SK-N-SH (cell line): ENCODE measurements around the gene SH3BP5L. TPM values are rescaled to one million over a fixed set of nuclear protein-coding genes. Genes with fewer than 3 reads are reported as not detected.

ENCODE experiments used
- CTCF ChIA-PET: fragments of 300-600, 350-600 bp; formaldehyde crosslinking; extraction: SDS; loops from one replicate; lab custom pipeline; 2021; lab: Yijun Ruan, JAX
- POLR2A ChIA-PET: fragments of 350-600 bp; sonication (Branson Sonifier 250); formaldehyde crosslinking; extraction: SDS; loops from one replicate; lab custom pipeline; 2020; ENCODE audit warnings: antibody characterized with exemption, inconsistent platforms; lab: Yijun Ruan, JAX
- DNase-seq: peaks from one replicate; pipeline ENCODE4 v3.0.0; 2012
- H2AFZ ChIP-seq: fragments of 200-600 bp; sonication (generic); 2 replicates; pipeline ENCODE4 v1.8.1; 2016; ENCODE audit warnings: antibody characterized with exemption, mild to moderate bottlenecking, low read depth
- H3F3A ChIP-seq: fragments of 200-600 bp; sonication (generic); replicated peaks from 2 replicates; pipeline ENCODE3; 2016; ENCODE audit warnings: antibody characterized with exemption, mild to moderate bottlenecking; ENCODE audit not compliant: insufficient read depth
- H3K27ac ChIP-seq, 2 experiments: fragments of 200-500 bp in 1 of 2; fragments of 200-600 bp in 1 of 2; sonication (Bioruptor generic) in 1 of 2; sonication (generic), shearing (Covaris generic) in 1 of 2; 2 replicates each; pipeline versions ENCODE4 v1.5.1 to v1.6.1; 2014 to 2016; ENCODE audit warnings: low read depth in 2 of 2, inconsistent platforms in 1 of 2, low read length in 1 of 2, mild to moderate bottlenecking in 1 of 2, mixed read lengths in 1 of 2
- H3K27me3 ChIP-seq: fragments of 200-600 bp; sonication (generic), shearing (Covaris generic); 2 replicates; pipeline ENCODE4 v1.6.1; 2016; ENCODE audit warnings: mixed run types; ENCODE audit not compliant: insufficient read depth
- H3K36me3 ChIP-seq, 2 experiments: fragments of 200-500 bp in 1 of 2; fragments of 200-600 bp in 1 of 2; sonication (Bioruptor generic) in 1 of 2; sonication (generic) in 1 of 2; replicated peaks in 1 of 2; 2 replicates each; pipeline versions ENCODE3 to v1.5.1; 2014 to 2016; ENCODE audit warnings: low read length in 1 of 2, mild to moderate bottlenecking in 1 of 2; ENCODE audit not compliant: insufficient read depth in 2 of 2, control insufficient read depth in 1 of 2
- H3K4me1 ChIP-seq, 2 experiments: fragments of 200-500 bp in 1 of 2; fragments of 200-600 bp in 1 of 2; sonication (Bioruptor generic) in 1 of 2; sonication (generic), shearing (Covaris generic) in 1 of 2; 2 replicates each; pipeline versions ENCODE4 v1.5.1 to v1.6.1; 2014 to 2016; ENCODE audit warnings: low read depth in 1 of 2, low read length in 1 of 2, mixed run types in 1 of 2; ENCODE audit not compliant: insufficient read depth in 2 of 2, control insufficient read depth in 1 of 2
- H3K4me2 ChIP-seq: fragments of 200-600 bp; sonication (generic), shearing (Covaris generic); 2 replicates; pipeline ENCODE4 v1.6.1; 2017; ENCODE audit warnings: mixed run types
- H3K4me3 ChIP-seq, 2 experiments: fragments of 200-500 bp in 1 of 2; fragments of 200-600 bp in 1 of 2; sonication (Bioruptor generic) in 1 of 2; sonication (generic), shearing (Covaris generic) in 1 of 2; 2 replicates each; pipeline versions ENCODE4 v1.5.1 to v1.8.1; 2014 to 2016; ENCODE audit warnings: low read depth in 2 of 2, inconsistent platforms in 1 of 2, low read length in 1 of 2, mild to moderate bottlenecking in 1 of 2, mixed read lengths in 1 of 2, moderate library complexity in 1 of 2
- H3K79me2 ChIP-seq: fragments of 200-600 bp; sonication (generic); 2 replicates; pipeline ENCODE4 v1.8.1; 2017; ENCODE audit warnings: mild to moderate bottlenecking; ENCODE audit not compliant: insufficient read depth
- H3K9ac ChIP-seq: fragments of 200-600 bp; sonication (generic); 2 replicates; pipeline ENCODE4 v1.6.1; 2017; ENCODE audit warnings: mixed run types
- H3K9me2 ChIP-seq: fragments of 200-600 bp; sonication (generic); 2 replicates; pipeline ENCODE4 v1.6.1; 2017; ENCODE audit warnings: mixed run types
- H3K9me3 ChIP-seq: fragments of 200-600 bp; sonication (generic); 2 replicates; pipeline ENCODE4 v1.6.1; 2017; ENCODE audit warnings: mixed run types, mild to moderate bottlenecking, moderate library complexity
- H4K20me1 ChIP-seq: fragments of 200-600 bp; sonication (generic); 2 replicates; pipeline ENCODE4 v1.6.1; 2017; ENCODE audit warnings: mild to moderate bottlenecking, mixed run types; ENCODE audit not compliant: insufficient read depth
- ELF1 ChIP-seq: IDR thresholded peaks from 2 replicates; pipeline ENCODE4 v1.4.0; 2012
- EP300 ChIP-seq, 2 experiments: IDR thresholded peaks; 2 replicates each; pipeline versions ENCODE4 v1.4.0 to v1.6.1; 2012; ENCODE audit warnings: borderline replicate concordance in 1 of 2, low read depth in 1 of 2, low read length in 1 of 2
- EZH2phosphoT487 ChIP-seq: fragments of 200-600 bp; sonication (generic); IDR thresholded peaks from 2 replicates; pipeline ENCODE4 v1.6.1; 2017; ENCODE audit warnings: low read depth, mixed run types, mild to moderate bottlenecking, antibody characterized with exemption, moderate library complexity, borderline replicate concordance
- FOSL2 ChIP-seq: IDR thresholded peaks from 2 replicates; pipeline ENCODE4 v1.4.0; 2012; ENCODE audit warnings: low read depth, mild to moderate bottlenecking, moderate library complexity, borderline replicate concordance
- FOXM1 ChIP-seq: IDR thresholded peaks from 2 replicates; pipeline ENCODE4 v1.4.0; 2012; ENCODE audit warnings: low read depth, mild to moderate bottlenecking
- GABPA ChIP-seq: IDR thresholded peaks from 2 replicates; pipeline ENCODE4 v1.4.0; 2012; ENCODE audit warnings: low read depth, mild to moderate bottlenecking
- IRF3 ChIP-seq: fragments of 150-350 bp; IDR thresholded peaks from 2 replicates; pipeline ENCODE4 v1.6.1; 2016; ENCODE audit warnings: mild to moderate bottlenecking, low read depth, low read length
- JUND ChIP-seq: IDR thresholded peaks from 2 replicates; pipeline ENCODE4 v1.4.0; 2012
- MEF2A ChIP-seq: IDR thresholded peaks from 2 replicates; pipeline ENCODE4 v1.4.0; 2012; ENCODE audit warnings: low read depth, borderline replicate concordance
- MXI1 ChIP-seq: IDR thresholded peaks from 2 replicates; pipeline ENCODE4 v1.6.1; 2012; ENCODE audit warnings: mild to moderate bottlenecking, low read depth, low read length, improper control_type of control experiment
- POLR2AphosphoS5 ChIP-seq: IDR thresholded peaks from 2 replicates; pipeline ENCODE4 v1.6.1; 2012; ENCODE audit warnings: low read depth, low read length
- RCOR1 ChIP-seq: fragments of 150-350 bp; IDR thresholded peaks from 2 replicates; pipeline ENCODE4 v1.6.1; 2017; ENCODE audit warnings: antibody characterized with exemption, low read length
- RXRA ChIP-seq: IDR thresholded peaks from 2 replicates; pipeline ENCODE4 v1.4.0; 2012; ENCODE audit warnings: low read depth, mild to moderate bottlenecking, borderline replicate concordance
- SIN3A ChIP-seq: IDR thresholded peaks from 2 replicates; pipeline ENCODE4 v1.6.1; 2012; ENCODE audit warnings: low read depth, mild to moderate bottlenecking, low read length, moderate library complexity, borderline replicate concordance
- SMC3 ChIP-seq: IDR thresholded peaks from 2 replicates; pipeline ENCODE4 v1.6.1; 2012; ENCODE audit warnings: low read depth, low read length, improper control_type of control experiment
- TAF1 ChIP-seq: IDR thresholded peaks from 2 replicates; pipeline ENCODE4 v1.6.1; 2012; ENCODE audit warnings: low read depth, mild to moderate bottlenecking, low read length, moderate library complexity, borderline replicate concordance
- YY1 ChIP-seq: IDR thresholded peaks from 2 replicates; pipeline ENCODE4 v1.4.0; 2012; ENCODE audit warnings: low read depth, mild to moderate bottlenecking
- WGBS: methylation state at CpG from one replicate; pipeline ENCODE4 v1.1.6; 2017; ENCODE audit warnings: low lambda C conversion rate; 5-methylcytosine and 5-hydroxymethylcytosine counted together
- polyA plus RNA-seq, 3 experiments: library from polyadenylated mRNA; depleted of rRNA; stranded (reverse); fragments of >200 nt; gene quantifications; 2 replicates each; pipeline ENCODE4 v1.2.3, GENCODE V29; 2012
- TF ChIP-seq, protein P1 (sequence below): IDR thresholded peaks from 2 replicates; pipeline ENCODE4 v1.4.0; 2012; ENCODE audit warnings: low read depth
- TF ChIP-seq, protein P2 (sequence below): IDR thresholded peaks from 2 replicates; pipeline ENCODE4 v1.6.1; 2012; ENCODE audit warnings: mild to moderate bottlenecking, low read depth, low read length, moderate library complexity

Gene SH3BP5L
- polyA plus RNA-seq, 1 of the 3 experiments (the other 2 are of a cell fraction) = 32.1 TPM

DNA sequence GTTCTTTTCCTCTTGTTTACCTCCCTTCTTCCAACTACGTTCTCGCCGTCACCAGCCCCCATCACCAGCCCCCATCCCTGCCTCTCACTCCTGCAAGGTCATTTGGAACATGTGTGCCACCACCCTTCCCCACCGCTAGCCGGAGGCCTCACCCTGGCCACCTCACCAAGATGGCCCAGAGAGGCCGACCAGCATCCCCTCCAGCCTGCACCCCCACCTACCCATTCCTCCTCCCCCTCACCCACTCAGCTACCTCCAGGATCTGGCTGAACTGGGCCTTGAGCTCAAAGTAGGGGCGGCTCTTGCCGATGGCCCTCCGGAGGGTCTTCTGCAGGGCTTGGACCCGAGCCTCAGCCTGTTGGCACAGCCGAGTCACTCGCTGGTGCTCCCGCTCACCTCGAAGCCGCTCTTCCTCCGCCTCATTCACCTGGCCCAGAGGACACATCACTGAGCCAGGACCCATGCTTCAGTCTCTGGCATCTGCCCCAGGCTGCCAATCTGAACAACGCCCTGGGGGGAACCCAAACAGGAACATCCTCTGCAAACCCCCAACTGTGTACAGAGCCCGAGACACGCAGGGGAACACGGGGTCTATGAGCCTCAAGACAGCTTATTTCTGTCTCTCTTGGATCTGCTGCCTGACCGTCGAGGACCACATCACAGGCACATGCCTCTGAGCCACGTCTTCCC is 12.8 kb downstream of the SH3BP5L start:
- WGBS = 97% methylated on average over 23 of the region's 23 CpGs

More for the DNA sequence above, 12.8 kb downstream of the SH3BP5L start:
- Histone ChIP-seq H3K9me2 (no peaks in the 10 kb centered on the region), H3K4me3 (no peak overlapping the region), H3K9me3 (no peaks in the 10 kb centered on the region), H3K27ac (no peak overlapping the region), H3F3A (no peaks in the 10 kb centered on the region), H3K27me3 (no peaks in the 10 kb centered on the region), H2AFZ (no peak overlapping the region), H3K4me2 (no peak overlapping the region), H3K79me2 (peaks cover 13% of the 10 kb centered on the region; the same call in 1 of the 2 replicates), H3K36me3 (peaks cover 13 to 59% of the 10 kb centered on the region in 2 experiments), H3K9ac (no peak overlapping the region), H3K4me1 (peaks cover 0 to 9% of the 10 kb centered on the region in 2 experiments; a peak in 1 of 4 replicates), H4K20me1 (no peaks in the 10 kb centered on the region)
- ChIA-PET POLR2A (no interaction called here), CTCF (interaction anchor here (0.9 to 9.9 kb wide), 3 partner anchors 7 to 187 kb away, joined by 3 to 122 read pairs (median 3); no protein-coding TSS in a partner anchor)
- TF ChIP-seq RCOR1 (no peak), EZH2phosphoT487 (no peak), GABPA (no peak), MXI1 (no peak), EP300 (IDR thresholded peaks at IDR 0.05; ENCODE audit: borderline replicate concordance in 1 of 2, low read depth in 1 of 2, low read length in 1 of 2) (no peak), IRF3 (no peak), FOXM1 (no peak), POLR2AphosphoS5 (no peak), JUND (no peak), RXRA (no peak), YY1 (no peak), SIN3A (no peak), ELF1 (no peak), FOSL2 (no peak), SMC3 (no peak), TAF1 (no peak), MEF2A (no peak)
- TF ChIP-seq, protein P1, sequence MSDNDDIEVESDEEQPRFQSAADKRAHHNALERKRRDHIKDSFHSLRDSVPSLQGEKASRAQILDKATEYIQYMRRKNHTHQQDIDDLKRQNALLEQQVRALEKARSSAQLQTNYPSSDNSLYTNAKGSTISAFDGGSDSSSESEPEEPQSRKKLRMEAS = no peak
- TF ChIP-seq, protein P2, sequence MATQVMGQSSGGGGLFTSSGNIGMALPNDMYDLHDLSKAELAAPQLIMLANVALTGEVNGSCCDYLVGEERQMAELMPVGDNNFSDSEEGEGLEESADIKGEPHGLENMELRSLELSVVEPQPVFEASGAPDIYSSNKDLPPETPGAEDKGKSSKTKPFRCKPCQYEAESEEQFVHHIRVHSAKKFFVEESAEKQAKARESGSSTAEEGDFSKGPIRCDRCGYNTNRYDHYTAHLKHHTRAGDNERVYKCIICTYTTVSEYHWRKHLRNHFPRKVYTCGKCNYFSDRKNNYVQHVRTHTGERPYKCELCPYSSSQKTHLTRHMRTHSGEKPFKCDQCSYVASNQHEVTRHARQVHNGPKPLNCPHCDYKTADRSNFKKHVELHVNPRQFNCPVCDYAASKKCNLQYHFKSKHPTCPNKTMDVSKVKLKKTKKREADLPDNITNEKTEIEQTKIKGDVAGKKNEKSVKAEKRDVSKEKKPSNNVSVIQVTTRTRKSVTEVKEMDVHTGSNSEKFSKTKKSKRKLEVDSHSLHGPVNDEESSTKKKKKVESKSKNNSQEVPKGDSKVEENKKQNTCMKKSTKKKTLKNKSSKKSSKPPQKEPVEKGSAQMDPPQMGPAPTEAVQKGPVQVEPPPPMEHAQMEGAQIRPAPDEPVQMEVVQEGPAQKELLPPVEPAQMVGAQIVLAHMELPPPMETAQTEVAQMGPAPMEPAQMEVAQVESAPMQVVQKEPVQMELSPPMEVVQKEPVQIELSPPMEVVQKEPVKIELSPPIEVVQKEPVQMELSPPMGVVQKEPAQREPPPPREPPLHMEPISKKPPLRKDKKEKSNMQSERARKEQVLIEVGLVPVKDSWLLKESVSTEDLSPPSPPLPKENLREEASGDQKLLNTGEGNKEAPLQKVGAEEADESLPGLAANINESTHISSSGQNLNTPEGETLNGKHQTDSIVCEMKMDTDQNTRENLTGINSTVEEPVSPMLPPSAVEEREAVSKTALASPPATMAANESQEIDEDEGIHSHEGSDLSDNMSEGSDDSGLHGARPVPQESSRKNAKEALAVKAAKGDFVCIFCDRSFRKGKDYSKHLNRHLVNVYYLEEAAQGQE = no peak
- no peak for DNase-seq
